Measurements from ENCODE around the gene AQP1. TPM values are rescaled to one million over a fixed set of nuclear protein-coding genes. Genes with fewer than 3 reads are reported as not detected.

The AQP1 gene
- polyA plus RNA-seq, 2 of the 4 experiments (the other 2 are of a cell fraction): 0.49 to 0.58 TPM

DNA sequence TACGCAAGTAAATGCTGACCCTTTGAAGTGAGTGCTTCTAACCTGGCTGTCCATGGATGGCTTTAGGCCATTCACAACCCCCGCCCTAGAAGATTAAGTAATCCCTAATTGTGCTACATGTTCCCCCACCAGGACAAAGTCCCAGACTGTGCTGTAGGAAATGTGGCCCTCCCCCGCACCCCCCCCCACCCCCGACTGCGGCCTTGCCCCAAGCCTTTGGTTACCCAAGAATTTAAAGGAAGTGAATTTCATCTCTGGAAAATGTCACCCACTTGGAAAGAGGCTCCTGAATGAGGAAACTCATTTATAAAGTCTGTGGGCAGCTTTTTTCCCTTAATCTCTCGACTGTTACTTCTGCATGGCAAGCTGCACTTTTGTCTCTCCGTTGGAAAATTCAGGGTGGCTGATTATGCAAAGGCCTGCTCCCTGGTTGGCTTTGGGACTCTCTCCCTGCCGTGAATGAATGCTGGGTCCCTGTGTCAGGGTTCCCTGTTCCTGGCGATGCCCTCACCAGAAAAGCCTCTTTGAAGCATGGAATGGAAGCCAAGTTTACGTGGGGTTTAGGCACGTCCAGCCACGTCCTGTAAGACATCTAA is 31.4 kb upstream of the AQP1 start:
- no peaks in the 10 kb centered on the region for H3K9me3 ChIP-seq
- no peak for TF ChIP-seq EHMT2 (IDR thresholded peaks at IDR 0.05; ENCODE audit: low read depth)
- TF ChIP-seq FOXS1 (CRISPR knock-in tag; IDR thresholded peaks at IDR 0.05): no peak
- no peak for TF ChIP-seq MYC (IDR thresholded peaks at IDR 0.05; ENCODE audit: borderline replicate concordance, low read length)
- no peak overlapping the region for H3K4me3 ChIP-seq
- FAIRE-seq (no peak), ATAC-seq (no peak), DNase-seq (ENCODE audit: low read depth in 1 of 2, low spot score in 1 of 2) (no peak)
- H3K4me2 ChIP-seq: no peak overlapping the region
- ChIA-PET CTCF (interaction anchor here (0.6 to 0.9 kb wide), 3 partner anchors 21 to 58 kb away, joined by 3 read pairs; no protein-coding TSS in a partner anchor), POLR2A (no interaction called here)
- WGBS (ENCODE audit: missing lambda C conversion rate): 70% methylated on average over 12 of the region's 12 CpGs
- no peak overlapping the region for H3K27ac ChIP-seq
- no peaks in the 10 kb centered on the region for H3K4me1 ChIP-seq

DNA sequence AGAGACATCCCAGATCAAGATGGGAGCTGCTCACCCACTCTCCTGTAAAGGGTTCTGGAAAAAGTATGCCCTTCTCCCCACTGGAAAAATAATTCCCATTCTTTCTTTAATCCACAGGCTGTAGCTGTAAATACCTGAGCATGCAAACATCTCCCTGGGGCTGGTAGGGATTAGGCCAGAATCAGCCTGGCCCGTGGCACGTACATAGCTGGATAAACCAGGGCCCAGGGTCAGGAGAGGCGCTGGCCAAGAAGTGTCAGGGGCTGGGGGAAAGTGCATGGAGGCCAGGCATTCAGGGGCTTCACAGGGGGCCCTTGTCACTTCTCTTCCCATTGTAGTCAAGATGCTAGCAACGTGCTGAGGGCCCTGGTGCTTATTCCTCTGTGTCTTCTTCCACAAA is 30.7 kb upstream of the AQP1 start:
- FAIRE-seq (no peak), DNase-seq (ENCODE audit: low read depth in 1 of 2, low spot score in 1 of 2) (no peak), ATAC-seq (no peak)
- Histone ChIP-seq H3K4me1 (no peaks in the 10 kb centered on the region), H3K4me2 (no peak overlapping the region), H3K4me3 (no peak overlapping the region), H3K9me3 (no peaks in the 10 kb centered on the region), H3K27ac (no peak overlapping the region)
- ChIA-PET CTCF (interaction anchor here (0.9 kb wide), 1 partner anchor 20 kb away, joined by 3 read pairs; no protein-coding TSS in a partner anchor), POLR2A (no interaction called here)
- WGBS (ENCODE audit: missing lambda C conversion rate): 63% methylated on average over 4 of the region's 4 CpGs
- no peak for TF ChIP-seq RFX5 (IDR thresholded peaks at IDR 0.05)
- TF ChIP-seq, protein P1, sequence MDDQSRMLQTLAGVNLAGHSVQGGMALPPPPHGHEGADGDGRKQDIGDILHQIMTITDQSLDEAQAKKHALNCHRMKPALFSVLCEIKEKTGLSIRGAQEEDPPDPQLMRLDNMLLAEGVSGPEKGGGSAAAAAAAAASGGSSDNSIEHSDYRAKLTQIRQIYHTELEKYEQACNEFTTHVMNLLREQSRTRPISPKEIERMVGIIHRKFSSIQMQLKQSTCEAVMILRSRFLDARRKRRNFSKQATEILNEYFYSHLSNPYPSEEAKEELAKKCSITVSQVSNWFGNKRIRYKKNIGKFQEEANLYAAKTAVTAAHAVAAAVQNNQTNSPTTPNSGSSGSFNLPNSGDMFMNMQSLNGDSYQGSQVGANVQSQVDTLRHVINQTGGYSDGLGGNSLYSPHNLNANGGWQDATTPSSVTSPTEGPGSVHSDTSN (IDR thresholded peaks at IDR 0.05): no peak
- TF ChIP-seq, protein P2, sequence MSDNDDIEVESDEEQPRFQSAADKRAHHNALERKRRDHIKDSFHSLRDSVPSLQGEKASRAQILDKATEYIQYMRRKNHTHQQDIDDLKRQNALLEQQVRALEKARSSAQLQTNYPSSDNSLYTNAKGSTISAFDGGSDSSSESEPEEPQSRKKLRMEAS (IDR thresholded peaks at IDR 0.05): no peak
- TF ChIP-seq FOSL2 (IDR thresholded peaks at IDR 0.05): no peak
- TF ChIP-seq FOSL2 (CRISPR knock-in tag; IDR thresholded peaks at IDR 0.05): no peak
- TF ChIP-seq MAFK (IDR thresholded peaks at IDR 0.05; ENCODE audit: partially characterized antibody): no peak
- TF ChIP-seq ZSCAN20 (CRISPR knock-in tag; IDR thresholded peaks at IDR 0.05): no peak
- TF ChIP-seq SMC3 (IDR thresholded peaks at IDR 0.05): no peak
- no peak for TF ChIP-seq CHD2 (IDR thresholded peaks at IDR 0.05; ENCODE audit: low read length, partially characterized antibody)
- no peak for TF ChIP-seq POLR2AphosphoS2 (conservative IDR thresholded peaks at IDR 0.05; ENCODE audit: low read length)
- no peak for TF ChIP-seq MAZ (IDR thresholded peaks at IDR 0.05; ENCODE audit: borderline replicate concordance, low read depth, low read length)
- TF ChIP-seq HOXB5 (CRISPR knock-in tag; IDR thresholded peaks at IDR 0.05): no peak
- TF ChIP-seq KDM1A (IDR thresholded peaks at IDR 0.05; ENCODE audit: low read depth): no peak
- TF ChIP-seq, protein P3, sequence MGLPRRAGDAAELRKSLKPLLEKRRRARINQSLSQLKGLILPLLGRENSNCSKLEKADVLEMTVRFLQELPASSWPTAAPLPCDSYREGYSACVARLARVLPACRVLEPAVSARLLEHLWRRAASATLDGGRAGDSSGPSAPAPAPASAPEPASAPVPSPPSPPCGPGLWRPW (IDR thresholded peaks at IDR 0.05): no peak
- TF ChIP-seq JUNB (IDR thresholded peaks at IDR 0.05): no peak

DNA sequence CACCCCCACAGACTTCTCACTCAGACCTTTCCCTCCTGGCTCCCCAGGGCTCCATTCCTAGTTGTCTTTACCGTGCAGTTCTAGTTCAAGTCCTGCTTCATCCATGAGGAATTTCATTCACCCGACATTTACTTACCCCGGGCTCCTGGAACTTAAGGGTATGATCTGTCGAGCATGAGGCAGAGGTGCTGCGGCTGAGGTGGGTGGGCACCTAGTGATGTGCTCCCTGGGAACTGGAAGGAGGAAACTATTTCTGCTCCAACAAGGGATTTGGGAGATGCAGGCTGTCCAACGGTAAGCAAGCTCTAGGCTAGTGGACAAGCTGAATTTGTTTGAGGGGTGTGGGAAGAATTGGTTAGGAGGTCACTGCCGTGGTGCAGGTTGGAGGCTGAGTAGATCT is 30.2 kb upstream of the AQP1 start:
- Histone ChIP-seq H3K4me3 (no peak overlapping the region), H3K27ac (no peak overlapping the region), H3K9me3 (no peaks in the 10 kb centered on the region), H3K4me1 (no peaks in the 10 kb centered on the region), H3K4me2 (no peak overlapping the region)
- no peak for DNase-seq (ENCODE audit: low read depth in 1 of 2, low spot score in 1 of 2)
- no peak for FAIRE-seq
- ChIA-PET CTCF (interaction anchor here (0.9 kb wide), 1 partner anchor 20 kb away, joined by 3 read pairs; no protein-coding TSS in a partner anchor), POLR2A (no interaction called here)
- 87% methylated on average over 7 of the region's 7 CpGs for WGBS (ENCODE audit: missing lambda C conversion rate)
- TF ChIP-seq FOSB (CRISPR knock-in tag; IDR thresholded peaks at IDR 0.05): no peak
- TF ChIP-seq PHF8 (IDR thresholded peaks at IDR 0.05; ENCODE audit: borderline replicate concordance, low read depth): no peak
- TF ChIP-seq RAD21 (conservative IDR thresholded peaks at IDR 0.05 in 1 of 2, IDR thresholded peaks at IDR 0.05 in 1 of 2): no peak
- no peak for ATAC-seq

DNA sequence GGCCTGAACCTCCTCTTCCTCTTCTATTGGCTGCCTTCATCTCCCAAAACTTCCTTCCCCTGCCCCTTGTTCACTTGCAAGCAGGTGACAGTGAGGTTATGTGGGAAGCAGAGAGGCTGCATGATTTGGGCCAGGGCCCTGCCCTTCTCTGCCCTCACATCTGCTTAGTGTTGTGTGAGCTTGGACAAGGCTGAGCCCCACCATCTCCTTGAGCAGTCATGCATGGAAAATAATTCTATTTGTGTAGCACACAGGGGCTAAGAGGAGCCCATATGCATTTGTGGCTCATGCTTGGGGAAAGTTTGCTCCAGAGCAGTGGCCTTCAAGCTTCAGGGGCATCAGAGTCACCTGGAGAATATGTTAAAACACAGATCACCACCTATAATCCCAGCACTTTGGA is 26.8 kb upstream of the AQP1 start:
- ChIA-PET CTCF (interaction anchor here (0.7 to 1.4 kb wide), 2 partner anchors 32 to 83 kb away, joined by 3 read pairs; no protein-coding TSS in a partner anchor), POLR2A (no interaction called here)
- TF ChIP-seq EHF (CRISPR knock-in tag; IDR thresholded peaks at IDR 0.05) (no peak), POLR2A (IDR thresholded peaks at IDR 0.05; ENCODE audit: low read length) (no peak), TP53 (CRISPR knock-in tag; IDR thresholded peaks at IDR 0.05) (no peak), FOSL2 (IDR thresholded peaks at IDR 0.05) (no peak), FOSL2 (CRISPR knock-in tag; IDR thresholded peaks at IDR 0.05) (no peak), RFX5 (IDR thresholded peaks at IDR 0.05) (no peak), POLR2AphosphoS2 (conservative IDR thresholded peaks at IDR 0.05; ENCODE audit: low read length) (no peak), FOXS1 (CRISPR knock-in tag; IDR thresholded peaks at IDR 0.05) (no peak), ZNF302 (CRISPR knock-in tag; IDR thresholded peaks at IDR 0.05) (no peak), ZC3H11A (IDR thresholded peaks at IDR 0.05) (no peak), HOXB13 (CRISPR knock-in tag; IDR thresholded peaks at IDR 0.05; ENCODE audit: low read depth) (no peak), RARB (CRISPR knock-in tag; IDR thresholded peaks at IDR 0.05) (no peak), CHD2 (IDR thresholded peaks at IDR 0.05; ENCODE audit: low read length, partially characterized antibody) (no peak), NR3C1 (IDR thresholded peaks at IDR 0.05) (no peak)
- TF ChIP-seq, protein P4, sequence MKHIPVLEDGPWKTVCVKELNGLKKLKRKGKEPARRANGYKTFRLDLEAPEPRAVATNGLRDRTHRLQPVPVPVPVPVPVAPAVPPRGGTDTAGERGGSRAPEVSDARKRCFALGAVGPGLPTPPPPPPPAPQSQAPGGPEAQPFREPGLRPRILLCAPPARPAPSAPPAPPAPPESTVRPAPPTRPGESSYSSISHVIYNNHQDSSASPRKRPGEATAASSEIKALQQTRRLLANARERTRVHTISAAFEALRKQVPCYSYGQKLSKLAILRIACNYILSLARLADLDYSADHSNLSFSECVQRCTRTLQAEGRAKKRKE (CRISPR knock-in tag; IDR thresholded peaks at IDR 0.05; ENCODE audit: low read depth): no peak
- Histone ChIP-seq H3K27ac (no peak overlapping the region), H3K9me3 (no peaks in the 10 kb centered on the region), H3K4me3 (no peak overlapping the region), H3K4me2 (no peak overlapping the region), H3K4me1 (no peaks in the 10 kb centered on the region)
- no peak for FAIRE-seq
- ATAC-seq: no peak
- no peak for DNase-seq (ENCODE audit: low read depth in 1 of 2, low spot score in 1 of 2)

All from A549 (cell line).